ENCODE data around the gene DHX34. TPM values are rescaled to one million over a fixed set of nuclear protein-coding genes. Genes with fewer than 3 reads are reported as not detected.

The DHX34 gene
- total and polyA plus RNA-seq, 9 of the 15 experiments (the other 6 are each of a cell fraction or from before 2014, with no cell fraction given): 0.36 to 42.0 (median 15.0) TPM

DNA sequence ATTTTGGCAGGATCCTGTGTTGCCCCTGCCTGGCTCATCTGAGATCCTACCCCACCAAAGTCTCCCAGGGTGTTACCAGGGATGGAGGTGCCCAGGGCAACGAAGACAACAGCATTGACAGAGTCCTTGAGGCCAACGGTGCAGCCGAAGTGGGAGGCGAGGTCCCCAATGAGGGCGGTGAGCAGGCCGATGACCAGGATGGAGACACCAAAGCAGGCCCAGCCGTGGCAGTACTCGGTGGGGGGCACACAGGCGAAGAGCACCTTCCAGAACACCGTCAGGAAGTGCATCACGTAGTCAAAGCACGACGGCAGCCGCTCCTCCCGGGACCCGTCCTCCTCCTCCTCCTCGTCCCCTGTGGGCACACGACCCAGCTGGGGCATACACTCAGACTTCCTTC, 83.0 kb downstream of the DHX34 start:
- H3K27ac ChIP-seq (ENCODE audit: extremely low read depth, low read depth, low read length): no peak overlapping the region
- no peaks in the 10 kb centered on the region for H3K9me3 ChIP-seq (replicated peaks; ENCODE audit: control insufficient read depth, insufficient read depth, low read depth, low read length)
- 68% methylated on average over 18 of the region's 18 CpGs for WGBS (ENCODE audit: insufficient coverage, low coverage, missing lambda C conversion rate)
- BruUV-seq (replicated peaks): no TSS peak
- H3K79me2 ChIP-seq (ENCODE audit: control insufficient read depth, insufficient read depth, low read length): no peaks in the 10 kb centered on the region
- intact Hi-C loops (cut with micrococcal nuclease): no loop called here
- H3K4me3 ChIP-seq: no peak overlapping the region
- H2AFZ ChIP-seq (ENCODE audit: low read depth, low read length): no peak overlapping the region
- H3K4me1 ChIP-seq (replicated peaks in 1 of 2; ENCODE audit: control insufficient read depth in 2 of 2, insufficient read depth in 2 of 2, low read length in 2 of 2): peaks cover 11 to 35% of the 10 kb centered on the region in 2 experiments; a peak in 3 of 5 replicates
- FAIRE-seq: no peak
- H4K20me1 ChIP-seq (replicated peaks; ENCODE audit: control insufficient read depth, insufficient read depth, low read length): peaks cover 12% of the 10 kb centered on the region; the same call in 1 of the 2 replicates
- H3K36me3 ChIP-seq (ENCODE audit: control insufficient read depth, insufficient read depth, low read length): no peaks in the 10 kb centered on the region
- POLR2A ChIA-PET: interaction anchor here (1.1 to 1.3 kb wide), 2 partner anchors 77 to 264 kb away, joined by 3 to 6 read pairs; no protein-coding TSS in a partner anchor
- no peak for DNase-seq (ENCODE audit: extremely low read depth in 1 of 4, low spot score in 3 of 4)
- no peak overlapping the region for H3K4me2 ChIP-seq (ENCODE audit: insufficient read depth, low read length)
- ATAC-seq: no peak
- in situ Hi-C loops (cut with MboI): no loop called here
- TF ChIP-seq, protein P1, sequence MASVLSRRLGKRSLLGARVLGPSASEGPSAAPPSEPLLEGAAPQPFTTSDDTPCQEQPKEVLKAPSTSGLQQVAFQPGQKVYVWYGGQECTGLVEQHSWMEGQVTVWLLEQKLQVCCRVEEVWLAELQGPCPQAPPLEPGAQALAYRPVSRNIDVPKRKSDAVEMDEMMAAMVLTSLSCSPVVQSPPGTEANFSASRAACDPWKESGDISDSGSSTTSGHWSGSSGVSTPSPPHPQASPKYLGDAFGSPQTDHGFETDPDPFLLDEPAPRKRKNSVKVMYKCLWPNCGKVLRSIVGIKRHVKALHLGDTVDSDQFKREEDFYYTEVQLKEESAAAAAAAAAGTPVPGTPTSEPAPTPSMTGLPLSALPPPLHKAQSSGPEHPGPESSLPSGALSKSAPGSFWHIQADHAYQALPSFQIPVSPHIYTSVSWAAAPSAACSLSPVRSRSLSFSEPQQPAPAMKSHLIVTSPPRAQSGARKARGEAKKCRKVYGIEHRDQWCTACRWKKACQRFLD (CRISPR knock-in tag; IDR thresholded peaks at IDR 0.05): no peak
- TF ChIP-seq, protein P2, sequence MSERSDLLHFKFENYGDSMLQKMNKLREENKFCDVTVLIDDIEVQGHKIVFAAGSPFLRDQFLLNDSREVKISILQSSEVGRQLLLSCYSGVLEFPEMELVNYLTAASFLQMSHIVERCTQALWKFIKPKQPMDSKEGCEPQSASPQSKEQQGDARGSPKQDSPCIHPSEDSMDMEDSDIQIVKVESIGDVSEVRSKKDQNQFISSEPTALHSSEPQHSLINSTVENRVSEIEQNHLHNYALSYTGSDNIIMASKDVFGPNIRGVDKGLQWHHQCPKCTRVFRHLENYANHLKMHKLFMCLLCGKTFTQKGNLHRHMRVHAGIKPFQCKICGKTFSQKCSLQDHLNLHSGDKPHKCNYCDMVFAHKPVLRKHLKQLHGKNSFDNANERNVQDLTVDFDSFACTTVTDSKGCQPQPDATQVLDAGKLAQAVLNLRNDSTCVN (CRISPR knock-in tag; IDR thresholded peaks at IDR 0.05): no peak
- no peak for TF ChIP-seq MCM5 (IDR thresholded peaks at IDR 0.05; ENCODE audit: low read depth)
- no peak for TF ChIP-seq SAFB2 (IDR thresholded peaks at IDR 0.05; ENCODE audit: borderline replicate concordance, low read depth, low read length, severe bottlenecking)
- H3K9ac ChIP-seq (ENCODE audit: insufficient read depth in 1 of 2, low read depth in 2 of 2, low read length in 2 of 2): no peak overlapping the region
- CTCF ChIA-PET (ENCODE audit: low intra/inter-chr PET ratio): no interaction called here
- peaks cover 0 to 13% of the 10 kb centered on the region in 2 experiments; a peak in 1 of 5 replicates for H3K27me3 ChIP-seq (ENCODE audit: control insufficient read depth in 2 of 2, insufficient read depth in 2 of 2, low read length in 2 of 2)
- H3K9me1 ChIP-seq (ENCODE audit: control insufficient read depth, insufficient read depth, low read length): no peaks in the 10 kb centered on the region

Other genes starting within 250 kb of the DHX34 start
Only the 7 nearest of the 12 such genes appear.
- 25.2 and 26.9 TPM in 2 replicates for gene BBC3, start 118.1 kb upstream of the DHX34 start, total RNA-seq (2014; rRNA removed)
- gene BBC3, start 118.1 kb upstream of the DHX34 start, total RNA-seq (2014; rRNA removed; fragmentation: Illumina TruSeq; extraction: Trizol): 3.5 and 4.1 TPM in 2 replicates
- gene BBC3, start 118.1 kb upstream of the DHX34 start, total RNA-seq (2015; rRNA removed; fragmentation: Illumina TruSeq; extraction: Trizol): 5.3 and 5.4 TPM in 2 replicates
- gene BBC3, start 118.1 kb upstream of the DHX34 start, total RNA-seq (2021): 20.3 and 30.7 TPM in 2 replicates
- gene BBC3, start 118.1 kb upstream of the DHX34 start, polyA plus RNA-seq (2011; rRNA removed): 4.8 and 4.9 TPM in 2 replicates
- 2.0 and 11.7 TPM in 2 replicates for gene BBC3, start 118.1 kb upstream of the DHX34 start, polyA plus RNA-seq (2014; fragmentation: Illumina TruSeq; extraction: Trizol)
- gene BBC3, start 118.1 kb upstream of the DHX34 start, polyA plus RNA-seq (2014; fragmentation: Nextera tagmentation; extraction: Ambion mirVana): under 1 TPM; 0.15 to 0.32 TPM
- 21.6 and 22.5 TPM in 2 replicates for gene BBC3, start 118.1 kb upstream of the DHX34 start, polyA plus RNA-seq (2014; rRNA removed)
- 21.1 and 22.7 TPM in 2 replicates for gene CCDC9, start 92.8 kb upstream of the DHX34 start, total RNA-seq (2014; rRNA removed)
- gene CCDC9, start 92.8 kb upstream of the DHX34 start, total RNA-seq (2014; rRNA removed; fragmentation: Illumina TruSeq; extraction: Trizol): 5.5 and 6.5 TPM in 2 replicates
- 8.4 and 9.6 TPM in 2 replicates for gene CCDC9, start 92.8 kb upstream of the DHX34 start, total RNA-seq (2015; rRNA removed; fragmentation: Illumina TruSeq; extraction: Trizol)
- 29.3 and 38.6 TPM in 2 replicates for gene CCDC9, start 92.8 kb upstream of the DHX34 start, total RNA-seq (2021)
- gene CCDC9, start 92.8 kb upstream of the DHX34 start, polyA plus RNA-seq (2011; rRNA removed): 4.8 and 5.3 TPM in 2 replicates
- gene CCDC9, start 92.8 kb upstream of the DHX34 start, polyA plus RNA-seq (2014; fragmentation: Illumina TruSeq; extraction: Trizol): 19.5 and 21.6 TPM in 2 replicates
- under 1 TPM; 0.23 to 0.57 TPM for gene CCDC9, start 92.8 kb upstream of the DHX34 start, polyA plus RNA-seq (2014; fragmentation: Nextera tagmentation; extraction: Ambion mirVana)
- 27.9 and 31.8 TPM in 2 replicates for gene CCDC9, start 92.8 kb upstream of the DHX34 start, polyA plus RNA-seq (2014; rRNA removed)
- 11.3 and 15.0 TPM in 2 replicates for gene INAFM1, start 74.4 kb upstream of the DHX34 start, total RNA-seq (2014; rRNA removed)
- gene INAFM1, start 74.4 kb upstream of the DHX34 start, total RNA-seq (2014; rRNA removed; fragmentation: Illumina TruSeq; extraction: Trizol): 0.95 and 1.2 TPM in 2 replicates
- 2.1 and 2.3 TPM in 2 replicates for gene INAFM1, start 74.4 kb upstream of the DHX34 start, total RNA-seq (2015; rRNA removed; fragmentation: Illumina TruSeq; extraction: Trizol)
- gene INAFM1, start 74.4 kb upstream of the DHX34 start, total RNA-seq (2021): 26.6 and 30.9 TPM in 2 replicates
- gene INAFM1, start 74.4 kb upstream of the DHX34 start, polyA plus RNA-seq (2011; rRNA removed): 3.1 and 7.8 TPM in 2 replicates
- 4.6 and 8.8 TPM in 2 replicates for gene INAFM1, start 74.4 kb upstream of the DHX34 start, polyA plus RNA-seq (2014; fragmentation: Illumina TruSeq; extraction: Trizol)
- under 1 TPM; 0.71 to 0.87 TPM for gene INAFM1, start 74.4 kb upstream of the DHX34 start, polyA plus RNA-seq (2014; fragmentation: Nextera tagmentation; extraction: Ambion mirVana)
- 21.8 and 27.1 TPM in 2 replicates for gene INAFM1, start 74.4 kb upstream of the DHX34 start, polyA plus RNA-seq (2014; rRNA removed)
- gene C5AR1, start 39.5 kb upstream of the DHX34 start, total RNA-seq (2014; rRNA removed): not detected in 2 replicates
- gene C5AR1, start 39.5 kb upstream of the DHX34 start, total RNA-seq (2014; rRNA removed; fragmentation: Illumina TruSeq; extraction: Trizol): not detected in 2 replicates
- gene C5AR1, start 39.5 kb upstream of the DHX34 start, total RNA-seq (2015; rRNA removed; fragmentation: Illumina TruSeq; extraction: Trizol): 0.08 and 0.40 TPM in 2 replicates
- gene C5AR1, start 39.5 kb upstream of the DHX34 start, total RNA-seq (2021): 0.51 and 1.6 TPM in 2 replicates
- gene C5AR1, start 39.5 kb upstream of the DHX34 start, polyA plus RNA-seq (2011; rRNA removed): 0.11 and 0.46 TPM in 2 replicates
- 0.06 and 0.17 TPM in 2 replicates for gene C5AR1, start 39.5 kb upstream of the DHX34 start, polyA plus RNA-seq (2014; fragmentation: Illumina TruSeq; extraction: Trizol)
- gene C5AR1, start 39.5 kb upstream of the DHX34 start, polyA plus RNA-seq (2014; fragmentation: Nextera tagmentation; extraction: Ambion mirVana): under 1 TPM; 0.17 TPM
- 0.09 TPM in 1 of 2 replicates, not detected in the other for gene C5AR1, start 39.5 kb upstream of the DHX34 start, polyA plus RNA-seq (2014; rRNA removed)
- gene C5AR2, start 17.1 kb upstream of the DHX34 start, total RNA-seq (2014; rRNA removed): 0.78 and 1.1 TPM in 2 replicates
- 0.07 and 0.13 TPM in 2 replicates for gene C5AR2, start 17.1 kb upstream of the DHX34 start, total RNA-seq (2014; rRNA removed; fragmentation: Illumina TruSeq; extraction: Trizol)
- gene C5AR2, start 17.1 kb upstream of the DHX34 start, total RNA-seq (2015; rRNA removed; fragmentation: Illumina TruSeq; extraction: Trizol): 0.04 and 0.15 TPM in 2 replicates
- 0.51 and 0.63 TPM in 2 replicates for gene C5AR2, start 17.1 kb upstream of the DHX34 start, total RNA-seq (2021)
- 0.15 and 0.21 TPM in 2 replicates for gene C5AR2, start 17.1 kb upstream of the DHX34 start, polyA plus RNA-seq (2011; rRNA removed)
- 0.10 and 0.28 TPM in 2 replicates for gene C5AR2, start 17.1 kb upstream of the DHX34 start, polyA plus RNA-seq (2014; fragmentation: Illumina TruSeq; extraction: Trizol)
- under 1 TPM; 0.01 to 0.13 TPM for gene C5AR2, start 17.1 kb upstream of the DHX34 start, polyA plus RNA-seq (2014; fragmentation: Nextera tagmentation; extraction: Ambion mirVana)
- 0.24 and 0.43 TPM in 2 replicates for gene C5AR2, start 17.1 kb upstream of the DHX34 start, polyA plus RNA-seq (2014; rRNA removed)
- gene MEIS3, start 70.2 kb downstream of the DHX34 start, total RNA-seq (2014; rRNA removed): 0.18 and 0.33 TPM in 2 replicates
- 0.32 and 0.36 TPM in 2 replicates for gene MEIS3, start 70.2 kb downstream of the DHX34 start, total RNA-seq (2014; rRNA removed; fragmentation: Illumina TruSeq; extraction: Trizol)
- gene MEIS3, start 70.2 kb downstream of the DHX34 start, total RNA-seq (2015; rRNA removed; fragmentation: Illumina TruSeq; extraction: Trizol): 0.11 and 0.19 TPM in 2 replicates
- gene MEIS3, start 70.2 kb downstream of the DHX34 start, total RNA-seq (2021): 0.67 and 0.71 TPM in 2 replicates
- gene MEIS3, start 70.2 kb downstream of the DHX34 start, polyA plus RNA-seq (2011; rRNA removed): 0.21 and 0.80 TPM in 2 replicates
- gene MEIS3, start 70.2 kb downstream of the DHX34 start, polyA plus RNA-seq (2014; fragmentation: Illumina TruSeq; extraction: Trizol): 0.28 and 0.46 TPM in 2 replicates
- under 1 TPM in 1 of 2 experiments, not detected in 1; 0.06 TPM for gene MEIS3, start 70.2 kb downstream of the DHX34 start, polyA plus RNA-seq (2014; fragmentation: Nextera tagmentation; extraction: Ambion mirVana)
- gene MEIS3, start 70.2 kb downstream of the DHX34 start, polyA plus RNA-seq (2014; rRNA removed): 0.74 and 0.80 TPM in 2 replicates
- 0.64 and 0.86 TPM in 2 replicates for gene SLC8A2, start 122.6 kb downstream of the DHX34 start, total RNA-seq (2014; rRNA removed)
- gene SLC8A2, start 122.6 kb downstream of the DHX34 start, total RNA-seq (2014; rRNA removed; fragmentation: Illumina TruSeq; extraction: Trizol): 0.10 and 0.15 TPM in 2 replicates
- gene SLC8A2, start 122.6 kb downstream of the DHX34 start, total RNA-seq (2015; rRNA removed; fragmentation: Illumina TruSeq; extraction: Trizol): 0.30 TPM in 1 of 2 replicates, not detected in the other
- gene SLC8A2, start 122.6 kb downstream of the DHX34 start, total RNA-seq (2021): 0.60 and 0.66 TPM in 2 replicates
- gene SLC8A2, start 122.6 kb downstream of the DHX34 start, polyA plus RNA-seq (2011; rRNA removed): 0.09 and 0.17 TPM in 2 replicates
- gene SLC8A2, start 122.6 kb downstream of the DHX34 start, polyA plus RNA-seq (2014; fragmentation: Illumina TruSeq; extraction: Trizol): 0.07 and 0.43 TPM in 2 replicates
- gene SLC8A2, start 122.6 kb downstream of the DHX34 start, polyA plus RNA-seq (2014; fragmentation: Nextera tagmentation; extraction: Ambion mirVana): not detected
- 0.18 and 0.32 TPM in 2 replicates for gene SLC8A2, start 122.6 kb downstream of the DHX34 start, polyA plus RNA-seq (2014; rRNA removed)